PFSK-1 (cell line): ENCODE data around the gene POLR2I.

Experiments
- FOXP2 ChIP-seq: optimal IDR thresholded peaks from 2 replicates; pipeline ENCODE3; 2011; ENCODE audit warnings: borderline replicate concordance, control low read depth, inconsistent platforms; ENCODE audit not compliant: insufficient read depth; ENCODE audit errors: extremely low read length, extremely low read depth
- POLR2AphosphoS5 ChIP-seq: IDR thresholded peaks from 2 replicates; pipeline ENCODE4 v1.6.1; 2012; ENCODE audit warnings: low read depth, mild to moderate bottlenecking, control low read depth, low read length, moderate library complexity
- SIN3A ChIP-seq: IDR thresholded peaks from 2 replicates; pipeline ENCODE4 v1.6.1; 2012; ENCODE audit warnings: mild to moderate bottlenecking, low read length, moderate library complexity, borderline replicate concordance; ENCODE audit not compliant: insufficient read depth
- TAF1 ChIP-seq: IDR thresholded peaks from 2 replicates; pipeline ENCODE4 v1.6.1; 2012; ENCODE audit warnings: low read length, control low read depth, borderline replicate concordance; ENCODE audit not compliant: insufficient read depth
- TF ChIP-seq, protein P1 (sequence below), 2 experiments: IDR thresholded peaks; 2 replicates each; pipeline versions ENCODE4 v1.6.1 to v1.8.0; 2011 to 2012; ENCODE audit warnings: low read depth in 2 of 2, low read length in 2 of 2, control low read depth in 1 of 2, inconsistent platforms in 1 of 2, mild to moderate bottlenecking in 1 of 2, moderate library complexity in 1 of 2; ENCODE audit not compliant: insufficient read depth in 1 of 2

DNA sequence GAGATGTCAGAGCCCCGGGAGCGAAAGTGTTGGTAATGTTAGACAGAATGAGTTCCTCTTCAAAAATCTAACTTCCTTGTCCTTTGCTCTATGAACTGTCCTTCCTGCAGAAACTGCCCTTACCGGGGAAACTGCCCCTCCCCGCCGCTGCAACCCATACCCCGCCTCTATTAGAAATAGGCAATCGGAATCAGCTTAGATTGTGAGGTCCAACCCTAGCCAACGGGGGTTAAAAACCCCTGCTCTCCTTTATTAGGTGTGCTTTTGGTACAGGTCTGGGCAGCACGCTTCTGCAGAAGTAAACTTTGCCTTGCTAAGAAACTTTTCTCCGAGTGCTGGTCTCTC, 13.7 kb upstream of the POLR2I start:
- TF ChIP-seq SIN3A: no peak
- no peak for TF ChIP-seq TAF1
- no peak for TF ChIP-seq POLR2AphosphoS5
- TF ChIP-seq, protein P1, sequence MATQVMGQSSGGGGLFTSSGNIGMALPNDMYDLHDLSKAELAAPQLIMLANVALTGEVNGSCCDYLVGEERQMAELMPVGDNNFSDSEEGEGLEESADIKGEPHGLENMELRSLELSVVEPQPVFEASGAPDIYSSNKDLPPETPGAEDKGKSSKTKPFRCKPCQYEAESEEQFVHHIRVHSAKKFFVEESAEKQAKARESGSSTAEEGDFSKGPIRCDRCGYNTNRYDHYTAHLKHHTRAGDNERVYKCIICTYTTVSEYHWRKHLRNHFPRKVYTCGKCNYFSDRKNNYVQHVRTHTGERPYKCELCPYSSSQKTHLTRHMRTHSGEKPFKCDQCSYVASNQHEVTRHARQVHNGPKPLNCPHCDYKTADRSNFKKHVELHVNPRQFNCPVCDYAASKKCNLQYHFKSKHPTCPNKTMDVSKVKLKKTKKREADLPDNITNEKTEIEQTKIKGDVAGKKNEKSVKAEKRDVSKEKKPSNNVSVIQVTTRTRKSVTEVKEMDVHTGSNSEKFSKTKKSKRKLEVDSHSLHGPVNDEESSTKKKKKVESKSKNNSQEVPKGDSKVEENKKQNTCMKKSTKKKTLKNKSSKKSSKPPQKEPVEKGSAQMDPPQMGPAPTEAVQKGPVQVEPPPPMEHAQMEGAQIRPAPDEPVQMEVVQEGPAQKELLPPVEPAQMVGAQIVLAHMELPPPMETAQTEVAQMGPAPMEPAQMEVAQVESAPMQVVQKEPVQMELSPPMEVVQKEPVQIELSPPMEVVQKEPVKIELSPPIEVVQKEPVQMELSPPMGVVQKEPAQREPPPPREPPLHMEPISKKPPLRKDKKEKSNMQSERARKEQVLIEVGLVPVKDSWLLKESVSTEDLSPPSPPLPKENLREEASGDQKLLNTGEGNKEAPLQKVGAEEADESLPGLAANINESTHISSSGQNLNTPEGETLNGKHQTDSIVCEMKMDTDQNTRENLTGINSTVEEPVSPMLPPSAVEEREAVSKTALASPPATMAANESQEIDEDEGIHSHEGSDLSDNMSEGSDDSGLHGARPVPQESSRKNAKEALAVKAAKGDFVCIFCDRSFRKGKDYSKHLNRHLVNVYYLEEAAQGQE (IDR thresholded peaks at IDR 0.05; ENCODE audit: insufficient read depth in 1 of 2, low read depth in 2 of 2, low read length in 2 of 2): no peak
- no peak for TF ChIP-seq FOXP2
